H1 (cell line): ENCODE measurements around the gene MGAT4D. TPM values are rescaled to one million over a fixed set of nuclear protein-coding genes. Genes with fewer than 3 reads are reported as not detected.

Experiments used
- ASH2L ChIP-seq: fragments of 200-600, 300-600 bp; sonication (generic); IDR thresholded peaks from one replicate; pipeline ENCODE4 v1.7.1; 2017; ENCODE audit warnings: low read length
- HDAC2 ChIP-seq, 2 experiments: fragments of 300-600 bp in 1 of 2; sonication (generic) in 1 of 2; IDR thresholded peaks; 2 replicates each; pipeline ENCODE4 v1.6.1; 2011 to 2012; ENCODE audit warnings: low read depth in 2 of 2, low read length in 2 of 2, mild to moderate bottlenecking in 2 of 2, moderate library complexity in 2 of 2, borderline replicate concordance in 1 of 2, inconsistent platforms in 1 of 2
- MAFK ChIP-seq: IDR thresholded peaks from 2 replicates; pipeline ENCODE4 v1.6.1; 2012; ENCODE audit warnings: low read depth, mild to moderate bottlenecking, improper control_type of control experiment, low read length
- POU5F1 ChIP-seq: IDR thresholded peaks from 2 replicates; pipeline ENCODE4 v1.6.1; 2011; ENCODE audit warnings: low read depth, mild to moderate bottlenecking, low read length, moderate library complexity
- RAD21 ChIP-seq, 2 experiments: IDR thresholded peaks in 1 of 2; conservative IDR thresholded peaks in 1 of 2; 2 replicates each; pipeline ENCODE4 v1.6.1; 2011; ENCODE audit warnings: low read depth in 2 of 2, low read length in 2 of 2, improper control_type of control experiment in 1 of 2, inconsistent platforms in 1 of 2, mild to moderate bottlenecking in 1 of 2, moderate library complexity in 1 of 2
- RBBP5 ChIP-seq: IDR thresholded peaks from 2 replicates; pipeline ENCODE4 v1.7.1; 2012; ENCODE audit warnings: low read depth, mild to moderate bottlenecking, inconsistent platforms, low read length, moderate library complexity, borderline replicate concordance
- SIN3A ChIP-seq, 2 experiments: IDR thresholded peaks in 1 of 2; conservative IDR thresholded peaks in 1 of 2; 2 replicates each; pipeline ENCODE4 v1.6.1; 2011 to 2012; ENCODE audit warnings: low read length in 2 of 2, improper control_type of control experiment in 1 of 2, low read depth in 1 of 2, mild to moderate bottlenecking in 1 of 2
- polyA plus RNA-seq, 7 experiments: library from polyadenylated mRNA; depleted of rRNA in 3 of 7; stranded (reverse) in 5 of 7; unstranded in 2 of 7; fragments of >200 nt in 5 of 7; fragments of 200-250 nt in 2 of 7; gene quantifications; 1 replicate in 5 of 7; 2 replicates in 1 of 7; 4 replicates in 1 of 7; pipeline versions ENCODE4 v1.2.1 to v1.2.3, GENCODE V29; 2011 to 2013; ENCODE audit warnings: missing spikeins in 2 of 7, mixed read lengths in 2 of 7
- total RNA-seq: library from RNA; stranded (reverse); fragmentation: NEBNext Ultra II Directional; extraction: Animal tissue kit (Norgen Biotek cat#: 25700); gene quantifications from 2 replicates; pipeline ENCODE4 v1.2.1, GENCODE V29; 2021
- TF ChIP-seq, protein P1 (sequence below): fragments of 300-600 bp; sonication (generic); IDR thresholded peaks from 2 replicates; pipeline ENCODE4 v1.7.1; 2012; ENCODE audit warnings: low read length, moderate library complexity, mild to moderate bottlenecking, inconsistent platforms; ENCODE audit not compliant: insufficient replicate concordance
- TF ChIP-seq, protein P2 (sequence below): IDR thresholded peaks from 2 replicates; pipeline ENCODE4 v1.6.1; 2012; ENCODE audit warnings: inconsistent platforms

MGAT4D gene
- total and polyA plus RNA-seq, 2 of the 8 experiments (the other 6 are each of a cell fraction or from before 2014, with no cell fraction given): not detected

DNA sequence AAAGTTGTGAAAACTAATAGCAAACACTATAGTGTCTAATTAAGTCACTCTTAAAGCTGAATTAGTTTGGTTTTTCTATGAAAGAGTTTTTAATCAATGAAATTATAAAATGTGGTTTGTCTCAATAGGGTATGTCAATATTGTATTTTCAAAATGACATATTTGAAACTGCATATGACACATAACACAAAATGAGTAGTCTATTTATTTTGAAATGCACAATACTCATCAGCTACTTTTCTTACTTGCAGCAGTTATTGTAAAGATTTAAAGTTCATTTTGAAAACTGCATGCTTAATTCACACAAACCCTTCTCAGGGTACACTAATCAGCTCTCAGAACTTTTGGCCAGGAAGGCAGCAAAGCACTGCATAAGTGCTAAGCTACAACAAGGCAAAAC, 91.8 kb downstream of the MGAT4D start (continued):
- TF ChIP-seq, protein P1, sequence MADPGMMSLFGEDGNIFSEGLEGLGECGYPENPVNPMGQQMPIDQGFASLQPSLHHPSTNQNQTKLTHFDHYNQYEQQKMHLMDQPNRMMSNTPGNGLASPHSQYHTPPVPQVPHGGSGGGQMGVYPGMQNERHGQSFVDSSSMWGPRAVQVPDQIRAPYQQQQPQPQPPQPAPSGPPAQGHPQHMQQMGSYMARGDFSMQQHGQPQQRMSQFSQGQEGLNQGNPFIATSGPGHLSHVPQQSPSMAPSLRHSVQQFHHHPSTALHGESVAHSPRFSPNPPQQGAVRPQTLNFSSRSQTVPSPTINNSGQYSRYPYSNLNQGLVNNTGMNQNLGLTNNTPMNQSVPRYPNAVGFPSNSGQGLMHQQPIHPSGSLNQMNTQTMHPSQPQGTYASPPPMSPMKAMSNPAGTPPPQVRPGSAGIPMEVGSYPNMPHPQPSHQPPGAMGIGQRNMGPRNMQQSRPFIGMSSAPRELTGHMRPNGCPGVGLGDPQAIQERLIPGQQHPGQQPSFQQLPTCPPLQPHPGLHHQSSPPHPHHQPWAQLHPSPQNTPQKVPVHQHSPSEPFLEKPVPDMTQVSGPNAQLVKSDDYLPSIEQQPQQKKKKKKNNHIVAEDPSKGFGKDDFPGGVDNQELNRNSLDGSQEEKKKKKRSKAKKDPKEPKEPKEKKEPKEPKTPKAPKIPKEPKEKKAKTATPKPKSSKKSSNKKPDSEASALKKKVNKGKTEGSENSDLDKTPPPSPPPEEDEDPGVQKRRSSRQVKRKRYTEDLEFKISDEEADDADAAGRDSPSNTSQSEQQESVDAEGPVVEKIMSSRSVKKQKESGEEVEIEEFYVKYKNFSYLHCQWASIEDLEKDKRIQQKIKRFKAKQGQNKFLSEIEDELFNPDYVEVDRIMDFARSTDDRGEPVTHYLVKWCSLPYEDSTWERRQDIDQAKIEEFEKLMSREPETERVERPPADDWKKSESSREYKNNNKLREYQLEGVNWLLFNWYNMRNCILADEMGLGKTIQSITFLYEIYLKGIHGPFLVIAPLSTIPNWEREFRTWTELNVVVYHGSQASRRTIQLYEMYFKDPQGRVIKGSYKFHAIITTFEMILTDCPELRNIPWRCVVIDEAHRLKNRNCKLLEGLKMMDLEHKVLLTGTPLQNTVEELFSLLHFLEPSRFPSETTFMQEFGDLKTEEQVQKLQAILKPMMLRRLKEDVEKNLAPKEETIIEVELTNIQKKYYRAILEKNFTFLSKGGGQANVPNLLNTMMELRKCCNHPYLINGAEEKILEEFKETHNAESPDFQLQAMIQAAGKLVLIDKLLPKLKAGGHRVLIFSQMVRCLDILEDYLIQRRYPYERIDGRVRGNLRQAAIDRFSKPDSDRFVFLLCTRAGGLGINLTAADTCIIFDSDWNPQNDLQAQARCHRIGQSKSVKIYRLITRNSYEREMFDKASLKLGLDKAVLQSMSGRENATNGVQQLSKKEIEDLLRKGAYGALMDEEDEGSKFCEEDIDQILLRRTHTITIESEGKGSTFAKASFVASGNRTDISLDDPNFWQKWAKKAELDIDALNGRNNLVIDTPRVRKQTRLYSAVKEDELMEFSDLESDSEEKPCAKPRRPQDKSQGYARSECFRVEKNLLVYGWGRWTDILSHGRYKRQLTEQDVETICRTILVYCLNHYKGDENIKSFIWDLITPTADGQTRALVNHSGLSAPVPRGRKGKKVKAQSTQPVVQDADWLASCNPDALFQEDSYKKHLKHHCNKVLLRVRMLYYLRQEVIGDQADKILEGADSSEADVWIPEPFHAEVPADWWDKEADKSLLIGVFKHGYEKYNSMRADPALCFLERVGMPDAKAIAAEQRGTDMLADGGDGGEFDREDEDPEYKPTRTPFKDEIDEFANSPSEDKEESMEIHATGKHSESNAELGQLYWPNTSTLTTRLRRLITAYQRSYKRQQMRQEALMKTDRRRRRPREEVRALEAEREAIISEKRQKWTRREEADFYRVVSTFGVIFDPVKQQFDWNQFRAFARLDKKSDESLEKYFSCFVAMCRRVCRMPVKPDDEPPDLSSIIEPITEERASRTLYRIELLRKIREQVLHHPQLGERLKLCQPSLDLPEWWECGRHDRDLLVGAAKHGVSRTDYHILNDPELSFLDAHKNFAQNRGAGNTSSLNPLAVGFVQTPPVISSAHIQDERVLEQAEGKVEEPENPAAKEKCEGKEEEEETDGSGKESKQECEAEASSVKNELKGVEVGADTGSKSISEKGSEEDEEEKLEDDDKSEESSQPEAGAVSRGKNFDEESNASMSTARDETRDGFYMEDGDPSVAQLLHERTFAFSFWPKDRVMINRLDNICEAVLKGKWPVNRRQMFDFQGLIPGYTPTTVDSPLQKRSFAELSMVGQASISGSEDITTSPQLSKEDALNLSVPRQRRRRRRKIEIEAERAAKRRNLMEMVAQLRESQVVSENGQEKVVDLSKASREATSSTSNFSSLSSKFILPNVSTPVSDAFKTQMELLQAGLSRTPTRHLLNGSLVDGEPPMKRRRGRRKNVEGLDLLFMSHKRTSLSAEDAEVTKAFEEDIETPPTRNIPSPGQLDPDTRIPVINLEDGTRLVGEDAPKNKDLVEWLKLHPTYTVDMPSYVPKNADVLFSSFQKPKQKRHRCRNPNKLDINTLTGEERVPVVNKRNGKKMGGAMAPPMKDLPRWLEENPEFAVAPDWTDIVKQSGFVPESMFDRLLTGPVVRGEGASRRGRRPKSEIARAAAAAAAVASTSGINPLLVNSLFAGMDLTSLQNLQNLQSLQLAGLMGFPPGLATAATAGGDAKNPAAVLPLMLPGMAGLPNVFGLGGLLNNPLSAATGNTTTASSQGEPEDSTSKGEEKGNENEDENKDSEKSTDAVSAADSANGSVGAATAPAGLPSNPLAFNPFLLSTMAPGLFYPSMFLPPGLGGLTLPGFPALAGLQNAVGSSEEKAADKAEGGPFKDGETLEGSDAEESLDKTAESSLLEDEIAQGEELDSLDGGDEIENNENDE: no peak
- TF ChIP-seq RBBP5: no peak
- TF ChIP-seq HDAC2 (IDR thresholded peaks at IDR 0.05; ENCODE audit: borderline replicate concordance in 1 of 2, low read depth in 2 of 2, low read length in 2 of 2): no peak
- TF ChIP-seq, protein P2, sequence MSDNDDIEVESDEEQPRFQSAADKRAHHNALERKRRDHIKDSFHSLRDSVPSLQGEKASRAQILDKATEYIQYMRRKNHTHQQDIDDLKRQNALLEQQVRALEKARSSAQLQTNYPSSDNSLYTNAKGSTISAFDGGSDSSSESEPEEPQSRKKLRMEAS: no peak
- no peak for TF ChIP-seq SIN3A (conservative IDR thresholded peaks at IDR 0.05 in 1 of 2, IDR thresholded peaks at IDR 0.05 in 1 of 2; ENCODE audit: low read depth in 1 of 2, low read length in 2 of 2)
- no peak for TF ChIP-seq MAFK
- TF ChIP-seq RAD21 (IDR thresholded peaks at IDR 0.05 in 1 of 2, conservative IDR thresholded peaks at IDR 0.05 in 1 of 2; ENCODE audit: low read depth in 2 of 2, low read length in 2 of 2): no peak
- no peak for TF ChIP-seq POU5F1
- TF ChIP-seq ASH2L: no peak
